ENCODE data around the gene SIGLECL1. TPM values are rescaled to one million over a fixed set of nuclear protein-coding genes. Genes with fewer than 3 reads are reported as not detected.

SIGLECL1 gene
- total RNA-seq = not detected

DNA sequence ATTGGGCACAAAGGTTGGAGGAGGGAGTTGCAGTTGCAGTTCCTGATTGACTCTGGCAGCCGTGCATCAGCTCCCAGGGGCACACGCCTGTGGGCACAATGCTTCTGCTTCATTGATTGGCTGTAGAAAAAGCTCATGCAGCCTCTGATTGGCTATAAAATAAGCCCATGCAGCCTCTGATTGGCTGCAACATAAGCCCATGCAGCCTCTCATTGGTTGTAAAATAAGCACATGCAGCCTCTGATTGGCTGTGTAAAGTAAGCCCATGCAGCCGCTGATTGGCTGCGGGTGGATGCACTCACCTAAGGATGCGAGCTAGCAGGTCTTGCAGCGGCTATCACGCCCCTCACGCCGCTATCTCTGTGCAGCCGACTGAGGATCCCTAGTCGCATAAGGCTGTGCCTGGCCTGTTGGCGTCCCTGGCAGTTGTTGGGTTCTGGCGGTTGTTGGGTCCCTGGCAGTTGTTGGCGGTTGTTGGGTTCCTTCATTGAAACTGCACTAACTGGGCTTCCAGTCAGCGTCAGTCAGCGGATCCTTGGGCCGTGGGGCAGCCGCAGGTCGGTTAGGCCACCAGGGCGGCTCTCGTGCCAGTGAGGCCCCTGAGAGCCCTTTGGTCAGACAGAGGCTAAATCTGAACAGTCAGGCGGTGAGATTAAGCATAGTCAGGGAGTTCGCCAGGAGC is at the start of gene SIGLECL1:
Gene SIGLECL1 (plus strand): TSS at position 295 of the 682 bp plus-strand sequence. CDS start 12,993 bp downstream, outside the sequence.
- DNase-seq = no peak
- Histone ChIP-seq H3K27ac (no peak within 1 kb of the TSS), H3K36me3 (no peaks in the 10 kb centered on the region), H3K4me1 (no peaks in the 10 kb centered on the region), H3K27me3 (no peaks in the 10 kb centered on the region), H3K9ac (ENCODE audit: low read depth in 2 of 2, low read length in 2 of 2) (no peak within 1 kb of the TSS), H3K9me3 (no peaks in the 10 kb centered on the region), H3K4me3 (no peak within 1 kb of the TSS)
- TF ChIP-seq, protein P1, sequence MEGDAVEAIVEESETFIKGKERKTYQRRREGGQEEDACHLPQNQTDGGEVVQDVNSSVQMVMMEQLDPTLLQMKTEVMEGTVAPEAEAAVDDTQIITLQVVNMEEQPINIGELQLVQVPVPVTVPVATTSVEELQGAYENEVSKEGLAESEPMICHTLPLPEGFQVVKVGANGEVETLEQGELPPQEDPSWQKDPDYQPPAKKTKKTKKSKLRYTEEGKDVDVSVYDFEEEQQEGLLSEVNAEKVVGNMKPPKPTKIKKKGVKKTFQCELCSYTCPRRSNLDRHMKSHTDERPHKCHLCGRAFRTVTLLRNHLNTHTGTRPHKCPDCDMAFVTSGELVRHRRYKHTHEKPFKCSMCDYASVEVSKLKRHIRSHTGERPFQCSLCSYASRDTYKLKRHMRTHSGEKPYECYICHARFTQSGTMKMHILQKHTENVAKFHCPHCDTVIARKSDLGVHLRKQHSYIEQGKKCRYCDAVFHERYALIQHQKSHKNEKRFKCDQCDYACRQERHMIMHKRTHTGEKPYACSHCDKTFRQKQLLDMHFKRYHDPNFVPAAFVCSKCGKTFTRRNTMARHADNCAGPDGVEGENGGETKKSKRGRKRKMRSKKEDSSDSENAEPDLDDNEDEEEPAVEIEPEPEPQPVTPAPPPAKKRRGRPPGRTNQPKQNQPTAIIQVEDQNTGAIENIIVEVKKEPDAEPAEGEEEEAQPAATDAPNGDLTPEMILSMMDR (IDR thresholded peaks at IDR 0.05) = no peak
- intact Hi-C loops (cut with DNase I) = no loop called here

DNA sequence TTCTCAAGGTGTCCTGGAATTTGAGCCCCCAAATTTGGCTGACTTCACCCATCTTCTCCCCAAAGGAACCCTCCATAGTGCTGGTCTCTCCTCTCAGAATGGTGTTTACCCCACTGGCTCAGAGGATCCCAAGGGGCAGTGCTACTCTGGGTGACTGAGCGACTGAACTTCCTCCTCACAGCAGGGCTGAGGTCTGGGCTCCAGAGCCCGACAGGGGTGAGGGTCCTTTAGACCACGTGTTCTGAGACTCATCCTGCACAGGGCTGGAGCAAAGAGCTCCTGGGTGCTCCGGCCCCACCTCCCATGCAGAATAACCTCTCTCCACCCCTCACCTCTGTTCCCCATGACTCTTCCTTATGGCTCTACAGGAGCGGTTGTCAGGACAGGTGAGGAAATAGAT is 49.2 kb upstream of the SIGLECL1 start:
- H3K27ac ChIP-seq = no peak overlapping the region
- H3K9me3 ChIP-seq = no peaks in the 10 kb centered on the region
- no peak for DNase-seq
- intact Hi-C loops (cut with DNase I) = no loop called here
- H3K9ac ChIP-seq (ENCODE audit: low read depth in 2 of 2, low read length in 2 of 2) = no peak overlapping the region
- TF ChIP-seq, protein P1 (IDR thresholded peaks at IDR 0.05) = no peak
- H3K4me1 ChIP-seq = no peaks in the 10 kb centered on the region
- H3K27me3 ChIP-seq = no peaks in the 10 kb centered on the region
- H3K36me3 ChIP-seq = no peaks in the 10 kb centered on the region
- H3K4me3 ChIP-seq = no peak overlapping the region

DNA sequence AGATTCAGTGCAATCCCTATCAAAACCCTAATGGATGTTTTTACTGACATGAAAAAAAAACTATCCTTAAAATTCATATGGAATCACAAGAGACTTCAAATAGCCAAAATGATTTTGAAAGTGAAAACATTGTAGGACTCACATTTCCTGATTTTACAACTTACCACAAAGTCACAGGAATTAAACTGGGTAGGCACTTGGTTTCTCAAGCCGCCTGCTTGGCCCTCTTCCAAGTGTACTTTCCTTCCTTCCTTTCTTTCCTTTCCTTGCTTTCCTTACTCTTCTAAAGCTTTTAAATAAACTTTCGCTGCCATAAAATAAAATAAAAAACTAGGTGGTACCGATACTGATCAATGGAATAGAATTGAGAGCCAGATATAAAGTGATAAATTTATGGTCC is 47.0 kb upstream of the SIGLECL1 start:
- Histone ChIP-seq H3K9me3 (no peaks in the 10 kb centered on the region), H3K4me1 (no peaks in the 10 kb centered on the region), H3K36me3 (no peaks in the 10 kb centered on the region), H3K9ac (ENCODE audit: low read depth in 2 of 2, low read length in 2 of 2) (no peak overlapping the region), H3K27ac (no peak overlapping the region), H3K4me3 (no peak overlapping the region), H3K27me3 (no peaks in the 10 kb centered on the region)
- TF ChIP-seq, protein P1 (IDR thresholded peaks at IDR 0.05) = no peak
- intact Hi-C loops (cut with DNase I) = no loop called here
- DNase-seq = no peak

DNA sequence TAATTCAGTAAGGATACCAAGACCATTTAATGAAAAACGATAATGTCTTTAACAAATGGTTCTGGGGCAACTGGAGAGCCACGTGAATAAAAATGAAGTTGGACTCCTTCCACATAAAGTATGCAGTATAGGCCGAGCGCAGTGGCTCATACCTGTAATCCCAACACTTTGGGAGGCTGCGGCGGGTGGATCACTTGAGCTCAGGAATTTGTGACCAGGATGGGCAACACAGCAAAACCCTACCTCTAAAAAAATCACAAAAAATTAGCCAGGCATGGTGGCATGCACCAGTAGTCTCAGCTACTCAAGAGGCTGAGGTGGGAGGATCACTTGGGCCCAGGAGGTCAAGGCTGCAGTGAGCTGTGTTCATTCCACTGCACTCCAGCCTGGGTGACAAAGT is 46.6 kb upstream of the SIGLECL1 start:
- H3K4me3 ChIP-seq = no peak overlapping the region
- H3K36me3 ChIP-seq = no peaks in the 10 kb centered on the region
- H3K27ac ChIP-seq = no peak overlapping the region
- intact Hi-C loops (cut with DNase I) = no loop called here
- TF ChIP-seq, protein P1 (IDR thresholded peaks at IDR 0.05) = no peak
- DNase-seq = no peak
- H3K4me1 ChIP-seq = no peaks in the 10 kb centered on the region
- no peaks in the 10 kb centered on the region for H3K27me3 ChIP-seq
- no peaks in the 10 kb centered on the region for H3K9me3 ChIP-seq
- H3K9ac ChIP-seq (ENCODE audit: low read depth in 2 of 2, low read length in 2 of 2) = no peak overlapping the region

DNA sequence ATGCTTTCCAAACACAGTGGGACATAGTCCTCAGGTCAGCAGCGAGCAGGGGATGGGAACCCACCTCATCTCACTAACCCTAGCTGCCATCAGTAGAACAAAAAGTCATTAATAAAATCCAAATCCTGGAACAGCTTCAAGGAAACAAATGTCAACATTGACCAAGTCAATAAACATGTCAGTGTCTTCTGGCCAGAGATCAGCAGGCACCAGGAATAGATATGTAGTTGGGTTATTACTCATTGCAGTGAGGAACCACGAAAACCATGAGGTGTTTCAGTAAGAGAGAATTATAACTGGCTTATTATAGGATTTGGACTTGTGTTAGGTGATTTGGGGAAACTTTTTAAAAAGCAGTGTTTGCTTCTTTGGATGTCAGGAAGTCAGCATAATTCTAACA is 43.1 kb upstream of the SIGLECL1 start:
- no peak for DNase-seq
- H3K27ac ChIP-seq = no peak overlapping the region
- TF ChIP-seq, protein P1 (IDR thresholded peaks at IDR 0.05) = no peak
- no peaks in the 10 kb centered on the region for H3K36me3 ChIP-seq
- no peaks in the 10 kb centered on the region for H3K4me1 ChIP-seq
- H3K27me3 ChIP-seq = no peaks in the 10 kb centered on the region
- intact Hi-C loops (cut with DNase I) = no loop called here
- H3K9me3 ChIP-seq = no peaks in the 10 kb centered on the region
- H3K9ac ChIP-seq (ENCODE audit: low read depth in 2 of 2, low read length in 2 of 2) = no peak overlapping the region
- H3K4me3 ChIP-seq = no peak overlapping the region
